Mesothelial cell of epicardium (in vitro differentiated cells): ENCODE data around the gene PHOX2B. TPM values are rescaled to one million over a fixed set of nuclear protein-coding genes. Genes with fewer than 3 reads are reported as not detected.

Experiments used
- DNase-seq, 2 experiments: peaks; one replicate each; pipeline ENCODE4 v3.0.0; 2021; ENCODE audit warnings: low spot score in 2 of 2; ENCODE audit not compliant: unreplicated experiment in 2 of 2
- H3K27ac Mint-ChIP-seq: 2 replicates; pipeline ENCODE4 v1.8.0; 2021; ENCODE audit warnings: mixed read lengths
- H3K27me3 Mint-ChIP-seq: 2 replicates; pipeline ENCODE4 v1.8.0; 2021; ENCODE audit warnings: low read depth, mixed read lengths
- H3K36me3 Mint-ChIP-seq: 2 replicates; pipeline ENCODE4 v1.8.0; 2021; ENCODE audit warnings: mixed read lengths
- H3K4me1 Mint-ChIP-seq: 2 replicates; pipeline ENCODE4 v1.8.0; 2021; ENCODE audit warnings: mixed read lengths
- H3K4me3 Mint-ChIP-seq: 2 replicates; pipeline ENCODE4 v1.8.0; 2021; ENCODE audit warnings: mild to moderate bottlenecking, moderate library complexity, mixed read lengths
- H3K9me3 Mint-ChIP-seq: 2 replicates; pipeline ENCODE4 v1.8.0; 2021; ENCODE audit warnings: mixed read lengths
- total RNA-seq: library from RNA; stranded (reverse); gene quantifications from 3 replicates; pipeline ENCODE4 v1.2.1, GENCODE V29; 2021
- TF ChIP-seq, protein P1 (sequence below): fragments of 200-600 bp; sonication (generic); IDR thresholded peaks from one replicate; pipeline ENCODE4 v1.5.0; 2021; ENCODE audit warnings: antibody characterized with exemption; ENCODE audit not compliant: unreplicated experiment

Gene PHOX2B
- total RNA-seq, 1 donor from 2014 or later = not detected

DNA sequence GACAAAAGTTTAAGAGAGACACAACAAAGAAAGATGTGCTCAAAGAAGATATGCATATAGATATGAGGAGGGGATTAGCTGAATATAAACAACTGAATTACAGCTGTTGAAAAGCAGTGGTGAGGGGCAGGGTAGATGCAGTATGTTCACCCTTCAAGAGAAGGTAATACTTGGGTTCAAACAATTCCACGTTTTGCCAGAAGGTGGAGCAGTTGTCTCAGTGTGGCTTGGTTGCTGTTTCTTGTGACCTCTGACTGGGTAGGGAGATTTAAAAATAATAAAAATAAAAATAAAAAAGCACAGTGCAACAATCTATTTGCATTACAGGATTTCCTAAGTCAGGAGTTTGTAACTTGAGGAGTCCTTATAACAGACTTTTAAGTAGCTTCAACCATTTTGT, 23.3 kb downstream of the PHOX2B start:
- Mint-ChIP-seq H3K9me3 (peaks cover 7% of the 10 kb centered on the region), H3K36me3 (no peaks in the 10 kb centered on the region), H3K27me3 (peaks cover 90% of the 10 kb centered on the region), H3K27ac (no peak overlapping the region), H3K4me3 (no peak overlapping the region), H3K4me1 (no peaks in the 10 kb centered on the region)
- no peak for DNase-seq
- TF ChIP-seq, protein P1, sequence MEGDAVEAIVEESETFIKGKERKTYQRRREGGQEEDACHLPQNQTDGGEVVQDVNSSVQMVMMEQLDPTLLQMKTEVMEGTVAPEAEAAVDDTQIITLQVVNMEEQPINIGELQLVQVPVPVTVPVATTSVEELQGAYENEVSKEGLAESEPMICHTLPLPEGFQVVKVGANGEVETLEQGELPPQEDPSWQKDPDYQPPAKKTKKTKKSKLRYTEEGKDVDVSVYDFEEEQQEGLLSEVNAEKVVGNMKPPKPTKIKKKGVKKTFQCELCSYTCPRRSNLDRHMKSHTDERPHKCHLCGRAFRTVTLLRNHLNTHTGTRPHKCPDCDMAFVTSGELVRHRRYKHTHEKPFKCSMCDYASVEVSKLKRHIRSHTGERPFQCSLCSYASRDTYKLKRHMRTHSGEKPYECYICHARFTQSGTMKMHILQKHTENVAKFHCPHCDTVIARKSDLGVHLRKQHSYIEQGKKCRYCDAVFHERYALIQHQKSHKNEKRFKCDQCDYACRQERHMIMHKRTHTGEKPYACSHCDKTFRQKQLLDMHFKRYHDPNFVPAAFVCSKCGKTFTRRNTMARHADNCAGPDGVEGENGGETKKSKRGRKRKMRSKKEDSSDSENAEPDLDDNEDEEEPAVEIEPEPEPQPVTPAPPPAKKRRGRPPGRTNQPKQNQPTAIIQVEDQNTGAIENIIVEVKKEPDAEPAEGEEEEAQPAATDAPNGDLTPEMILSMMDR = no peak

- H3K4me3 Mint-ChIP-seq = no peak overlapping the region
- TF ChIP-seq, protein P1 = no peak
- H3K9me3 Mint-ChIP-seq = peaks cover 7% of the 10 kb centered on the region
- H3K36me3 Mint-ChIP-seq = no peaks in the 10 kb centered on the region
- no peak overlapping the region for H3K27ac Mint-ChIP-seq
- no peak for DNase-seq
- H3K27me3 Mint-ChIP-seq = peaks cover 86% of the 10 kb centered on the region
- no peaks in the 10 kb centered on the region for H3K4me1 Mint-ChIP-seq
Observed at GRCh38 chr4:41723286-41723685, 25.2 kb downstream of the PHOX2B start.

DNA sequence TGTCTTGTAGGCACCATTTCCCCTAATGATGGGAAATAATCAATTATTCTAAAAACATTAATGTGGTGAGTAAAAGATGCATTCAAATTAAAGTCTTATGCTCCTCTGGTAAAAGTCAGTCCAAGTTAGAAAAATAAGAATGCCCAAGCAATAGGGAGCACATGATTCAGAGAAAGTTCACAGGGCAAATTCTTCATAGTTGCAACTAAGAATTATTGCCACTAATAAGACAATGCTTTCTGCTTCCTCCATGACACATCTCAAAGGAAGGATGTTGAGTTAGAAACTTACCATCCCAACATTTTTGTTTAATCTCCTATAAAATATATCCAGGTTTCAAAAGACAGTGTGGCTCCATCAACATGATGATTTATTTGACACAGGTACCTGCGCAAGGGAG, 26.3 kb downstream of the PHOX2B start:
- peaks cover 7% of the 10 kb centered on the region for H3K9me3 Mint-ChIP-seq
- peaks cover 81% of the 10 kb centered on the region for H3K27me3 Mint-ChIP-seq
- TF ChIP-seq, protein P1 = no peak
- H3K27ac Mint-ChIP-seq = no peak overlapping the region
- H3K36me3 Mint-ChIP-seq = no peaks in the 10 kb centered on the region
- H3K4me3 Mint-ChIP-seq = no peak overlapping the region
- no peak for DNase-seq
- H3K4me1 Mint-ChIP-seq = no peaks in the 10 kb centered on the region

DNA sequence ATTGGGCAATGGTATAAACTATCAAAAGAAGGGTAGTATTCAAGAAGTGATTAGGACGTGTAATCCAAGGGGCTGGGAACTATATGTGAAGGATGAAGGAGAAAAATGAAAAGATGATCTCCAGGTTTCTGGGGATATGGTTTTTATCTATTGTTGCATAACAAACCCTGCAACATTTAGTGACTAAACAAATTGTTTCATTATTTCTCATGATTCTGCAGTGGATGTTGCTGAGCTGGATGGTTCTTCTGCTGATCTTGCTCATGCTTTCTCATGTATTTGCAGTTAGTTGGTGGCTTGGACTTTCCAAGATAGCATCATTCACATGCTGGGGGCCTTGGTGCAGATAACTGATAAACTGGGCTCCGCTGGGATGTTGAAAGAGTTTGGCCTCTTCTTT, 29.1 kb downstream of the PHOX2B start:
- Mint-ChIP-seq H3K27ac (no peak overlapping the region), H3K9me3 (no peaks in the 10 kb centered on the region), H3K36me3 (no peaks in the 10 kb centered on the region), H3K27me3 (peaks cover 88% of the 10 kb centered on the region), H3K4me1 (no peaks in the 10 kb centered on the region), H3K4me3 (no peak overlapping the region)
- no peak for DNase-seq
- TF ChIP-seq, protein P1 = no peak

DNA sequence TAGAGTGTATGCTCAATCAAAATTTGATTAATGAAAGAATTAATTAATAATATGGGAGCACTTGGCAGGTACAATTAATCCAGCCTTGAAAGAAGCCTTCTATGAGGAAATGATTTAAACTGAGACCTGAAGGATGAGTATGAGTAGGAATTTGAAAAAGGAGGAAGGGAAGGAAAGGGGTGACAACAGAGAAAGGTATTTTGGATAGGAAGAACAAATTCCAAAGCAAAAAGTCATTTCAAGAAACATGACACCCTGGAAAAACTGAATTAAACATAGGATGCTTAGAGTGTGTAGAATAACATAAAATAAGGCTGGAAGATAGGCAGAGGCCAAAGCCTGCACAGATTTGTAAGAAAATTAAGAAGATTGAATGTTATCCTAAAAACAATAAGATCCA, 29.6 kb downstream of the PHOX2B start:
- peaks cover 87% of the 10 kb centered on the region for H3K27me3 Mint-ChIP-seq
- no peak overlapping the region for H3K4me3 Mint-ChIP-seq
- TF ChIP-seq, protein P1 = no peak
- H3K4me1 Mint-ChIP-seq = no peaks in the 10 kb centered on the region
- H3K9me3 Mint-ChIP-seq = no peaks in the 10 kb centered on the region
- no peak overlapping the region for H3K27ac Mint-ChIP-seq
- no peaks in the 10 kb centered on the region for H3K36me3 Mint-ChIP-seq
- no peak for DNase-seq

- no peaks in the 10 kb centered on the region for H3K36me3 Mint-ChIP-seq
- no peak overlapping the region for H3K4me3 Mint-ChIP-seq
- H3K27me3 Mint-ChIP-seq = peaks cover 57% of the 10 kb centered on the region
- TF ChIP-seq, protein P1 = no peak
- H3K27ac Mint-ChIP-seq = no peak overlapping the region
- H3K9me3 Mint-ChIP-seq = no peaks in the 10 kb centered on the region
- no peaks in the 10 kb centered on the region for H3K4me1 Mint-ChIP-seq
- DNase-seq = no peak
Observed at GRCh38 chr4:41715155-41715554, 33.4 kb downstream of the PHOX2B start.
